RCC 7860 (cell line): ENCODE data around the gene ADAMTS14.

Source experiments
- DNase-seq: peaks from one replicate; pipeline ENCODE4 v3.0.0-alpha.2; 2015; ENCODE audit warnings: low spot score
- FAIRE-seq: peaks from 2 replicates; lab custom pipeline; 2012; peaks lifted over from hg19 to GRCh38; lab: Jason Lieb, UNC

ADAMTS14 gene

DNA sequence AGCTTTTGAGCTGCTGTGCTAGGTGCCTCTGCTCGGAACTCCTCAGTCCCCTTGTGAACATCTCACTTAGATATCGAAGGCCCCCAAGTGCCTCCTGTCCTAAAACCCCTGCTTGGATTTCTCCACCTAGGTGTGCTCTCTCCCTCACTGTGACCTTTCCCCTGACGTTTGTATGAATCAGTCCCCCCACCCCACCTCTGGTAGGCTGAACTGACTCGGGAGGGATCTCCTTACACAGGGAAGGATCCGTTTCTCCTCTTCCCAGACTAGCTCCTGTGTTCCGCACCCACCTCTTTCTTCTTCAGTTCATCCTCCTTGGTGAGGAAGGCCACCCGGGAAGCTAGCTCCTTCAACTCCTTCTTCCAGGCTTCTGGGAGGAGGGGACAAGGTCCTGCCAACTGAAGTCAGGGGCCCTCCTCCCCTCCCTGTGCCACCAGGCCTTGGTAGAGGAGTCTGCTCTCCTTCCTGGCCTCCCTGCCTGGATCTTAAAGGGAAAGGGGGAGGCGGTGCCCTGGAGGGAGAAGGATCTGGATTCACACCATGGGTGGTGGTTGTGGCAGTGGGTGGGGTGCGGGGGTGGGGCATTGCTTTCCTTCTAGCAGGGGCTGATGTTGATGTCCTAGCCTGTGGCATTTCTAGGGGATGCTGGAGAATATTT is 106.1 kb downstream of the ADAMTS14 start:
- DNase-seq (no peak), FAIRE-seq (no peak)

DNA sequence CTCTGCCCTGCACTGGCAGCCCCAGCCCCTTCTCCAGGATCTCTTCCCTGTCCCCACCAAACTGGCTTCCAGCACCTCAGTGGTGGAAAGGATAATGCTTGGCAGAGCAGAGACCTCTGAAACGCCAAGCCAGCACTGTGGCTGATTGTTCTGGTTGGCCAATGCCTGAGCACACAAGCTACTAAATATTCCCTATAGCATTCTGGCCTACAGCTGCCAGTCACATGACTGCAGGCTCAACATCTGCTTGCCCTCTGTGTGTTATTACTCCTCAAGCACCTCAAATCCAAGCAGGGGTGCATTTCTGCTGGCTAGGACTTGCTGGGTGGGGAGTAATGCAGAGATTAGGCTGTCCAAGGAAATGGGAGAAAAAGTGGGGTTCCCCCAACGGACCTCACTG is 106.8 kb downstream of the ADAMTS14 start:
- FAIRE-seq (no peak), DNase-seq (no peak)

DNA sequence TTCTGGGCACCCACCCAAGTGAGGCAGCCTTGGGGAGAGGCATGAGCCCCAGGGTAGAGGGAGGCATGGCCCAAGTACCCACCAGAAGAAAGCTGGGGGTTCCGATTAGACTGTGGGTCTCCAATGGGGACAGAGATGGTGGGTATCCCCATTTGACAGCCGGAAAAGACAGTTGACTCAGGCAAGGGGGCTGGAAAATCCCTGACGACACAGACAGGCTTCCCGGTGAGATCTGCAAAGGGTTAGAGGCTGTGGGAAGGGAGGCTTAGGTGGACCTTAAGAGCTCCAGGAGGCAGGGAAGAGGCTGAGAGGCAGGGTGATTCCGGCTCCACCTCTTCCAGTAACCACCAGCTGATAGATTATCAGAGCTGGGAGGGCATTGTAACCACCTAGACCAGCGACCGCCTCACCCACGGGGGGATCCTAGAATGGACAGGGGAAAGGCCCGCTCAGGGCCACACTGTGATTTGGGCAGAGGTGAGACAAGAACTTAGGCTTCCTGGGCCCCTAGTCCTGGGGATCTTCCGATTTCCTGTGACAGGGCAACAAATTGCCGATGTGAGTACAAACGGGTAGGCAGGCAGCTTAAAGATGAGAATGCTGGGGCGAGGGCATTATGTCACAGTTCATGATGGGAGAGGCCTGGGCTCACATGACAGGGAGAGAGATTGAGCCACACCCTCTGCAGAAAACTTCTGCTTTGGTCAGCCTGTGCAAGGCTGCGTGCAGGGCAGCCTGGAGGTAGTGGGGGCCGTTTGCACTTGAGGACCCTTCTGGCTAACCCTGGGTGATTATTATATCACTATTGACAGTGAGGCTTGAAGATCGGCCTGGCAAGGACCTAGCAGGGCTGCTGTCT is 107.4 kb downstream of the ADAMTS14 start:
- DNase-seq = no peak
- no peak for FAIRE-seq

DNA sequence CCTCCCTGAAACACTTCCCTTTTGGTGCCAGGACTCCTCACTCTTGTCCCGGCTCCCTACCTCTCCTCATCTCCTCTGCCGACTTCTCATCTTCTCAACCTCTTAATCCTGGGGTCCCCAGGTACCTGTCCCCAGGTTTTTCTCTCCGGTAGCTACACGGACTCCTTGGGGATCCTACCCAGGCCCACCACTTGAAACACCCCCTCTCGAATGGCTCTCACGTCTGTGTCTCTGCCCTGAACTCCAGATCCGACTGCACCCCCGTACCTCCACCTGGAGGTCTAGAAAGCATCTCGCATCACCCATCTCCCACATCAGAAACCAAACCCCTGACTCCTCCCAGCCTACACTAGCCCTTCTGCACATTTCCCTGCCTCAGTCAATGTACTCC is 108.1 kb downstream of the ADAMTS14 start:
- no peak for FAIRE-seq

DNA sequence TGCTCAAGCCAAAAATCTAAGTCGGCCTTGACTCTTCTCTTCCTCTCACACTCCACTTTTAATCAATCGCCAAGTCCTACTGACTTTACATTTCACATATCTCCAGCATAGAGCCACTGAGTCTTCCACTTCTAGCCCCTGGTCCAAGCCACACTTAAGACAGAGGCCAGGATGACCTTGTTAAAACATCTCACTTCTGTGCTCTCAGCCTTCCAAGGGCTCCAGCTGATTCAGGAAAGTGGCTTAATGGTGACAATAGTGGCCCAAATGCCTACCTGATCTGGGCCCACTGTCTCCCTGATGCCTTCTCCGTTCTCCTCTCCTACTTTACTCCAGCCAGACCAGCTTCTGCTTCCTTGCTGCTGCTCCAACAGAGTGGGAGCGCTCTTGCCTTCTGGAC is 108.5 kb downstream of the ADAMTS14 start:
- no peak for FAIRE-seq

More for the DNA sequence above, 108.1 kb downstream of the ADAMTS14 start:
- DNase-seq = no peak

DNA sequence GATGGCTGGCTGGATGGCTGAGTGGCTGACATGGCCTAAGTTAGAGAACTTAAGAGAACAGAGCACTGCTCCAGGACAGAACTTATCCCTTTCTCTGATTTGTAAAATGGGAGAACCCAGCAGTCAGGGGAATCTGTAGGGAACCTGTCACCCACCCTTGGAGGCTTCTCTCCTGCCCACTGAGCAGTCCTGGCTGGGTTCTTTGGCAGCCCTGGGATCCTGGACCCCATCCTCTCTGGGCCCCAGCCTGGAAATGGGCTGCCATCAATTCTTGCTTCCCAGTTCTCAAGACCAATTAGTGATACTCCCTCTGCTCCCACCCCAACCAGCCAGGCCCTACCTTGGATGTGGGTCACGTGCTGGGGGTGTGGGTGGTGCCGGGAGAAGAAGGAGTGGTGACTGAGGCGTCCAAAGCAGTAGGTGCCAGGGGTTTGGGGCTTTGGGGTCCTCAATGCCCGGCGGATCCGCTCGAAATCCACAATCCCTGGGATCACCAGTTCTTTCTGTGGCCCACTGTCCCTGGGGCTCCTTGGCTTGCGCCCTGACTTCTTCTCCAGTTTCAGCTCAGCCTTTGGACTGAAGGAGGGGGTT is 109.2 kb downstream of the ADAMTS14 start:
- no peak for DNase-seq
- FAIRE-seq = no peak

More for the DNA sequence above, 108.5 kb downstream of the ADAMTS14 start:
- DNase-seq = no peak

DNA sequence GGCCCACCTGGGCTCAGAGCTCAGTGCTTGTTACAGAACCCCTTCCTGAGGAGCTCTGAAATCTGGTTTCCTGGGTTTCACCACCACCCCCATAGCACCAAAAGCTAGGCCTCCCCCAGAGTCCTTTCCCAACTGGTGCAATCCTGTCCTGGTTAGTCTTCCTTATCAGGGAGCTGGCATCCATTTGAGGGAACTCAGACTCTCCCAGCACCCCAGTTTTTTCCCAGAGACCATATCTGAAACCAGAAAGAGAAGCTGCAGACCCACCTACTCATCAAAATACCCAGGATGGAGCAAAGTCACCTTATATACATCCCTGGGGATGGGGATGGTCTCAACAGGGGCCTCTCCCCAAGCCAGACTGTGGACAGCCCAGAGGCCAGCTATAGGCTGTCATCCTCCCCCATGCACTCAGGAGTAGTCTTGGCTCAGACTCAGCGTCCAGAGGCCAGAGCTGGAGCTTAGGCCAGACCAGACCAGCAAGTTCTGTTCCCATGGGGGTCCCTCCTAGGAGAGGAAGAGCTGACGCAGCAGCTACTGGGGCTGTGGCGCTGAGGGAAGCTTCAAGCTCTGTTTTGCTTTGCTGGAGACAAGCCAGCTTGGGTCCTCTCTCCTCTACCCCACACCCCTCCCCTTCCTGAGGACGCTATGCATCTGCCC is 109.9 kb downstream of the ADAMTS14 start:
- FAIRE-seq = no peak

GRCh38 chr10:70782746-70783680 is 110.7 kb downstream of the ADAMTS14 start:
- FAIRE-seq = no peak
- no peak for DNase-seq

More for the DNA sequence above, 109.9 kb downstream of the ADAMTS14 start:
- DNase-seq = no peak

DNA sequence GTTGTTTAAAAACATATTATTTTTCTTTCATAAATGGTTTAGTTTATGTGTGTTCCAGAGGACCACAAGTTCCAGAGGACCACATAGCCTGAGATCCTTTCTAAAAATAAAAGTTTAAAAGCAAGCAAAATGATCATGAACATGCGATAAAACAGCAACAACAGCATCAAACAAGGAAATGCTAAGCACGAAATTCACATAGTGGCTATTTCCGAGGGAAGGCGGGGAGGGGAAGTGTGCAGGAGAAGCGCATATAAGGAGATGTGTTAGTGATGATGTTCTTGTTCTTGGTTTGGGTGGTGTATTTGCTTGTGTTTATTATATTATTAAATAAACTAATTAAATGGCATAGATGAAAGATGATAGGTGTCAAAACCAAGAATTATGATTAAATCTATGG is 111.7 kb downstream of the ADAMTS14 start:
- no peak for DNase-seq
- no peak for FAIRE-seq

DNA sequence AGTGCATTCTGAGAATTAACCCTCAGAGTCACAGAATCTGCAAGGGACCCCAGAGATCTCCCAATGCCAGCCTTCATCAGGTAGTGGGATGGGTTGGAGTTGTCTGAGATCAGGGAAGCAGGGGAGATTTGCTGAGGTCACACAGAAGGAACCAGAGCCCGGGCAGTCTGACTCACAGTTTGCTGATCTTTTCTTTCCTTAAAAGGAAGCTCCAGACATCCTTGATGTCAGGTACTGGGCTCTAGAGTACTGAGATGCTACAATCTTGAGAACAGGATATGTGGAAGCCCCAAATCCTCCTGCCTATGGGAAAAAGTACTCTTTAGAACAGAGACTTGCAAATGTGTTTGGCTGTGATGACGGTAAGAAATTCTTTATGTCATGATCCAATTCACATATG is 112.2 kb downstream of the ADAMTS14 start:
- peak; percentile 39 for DNase-seq
- no peak for FAIRE-seq

DNA sequence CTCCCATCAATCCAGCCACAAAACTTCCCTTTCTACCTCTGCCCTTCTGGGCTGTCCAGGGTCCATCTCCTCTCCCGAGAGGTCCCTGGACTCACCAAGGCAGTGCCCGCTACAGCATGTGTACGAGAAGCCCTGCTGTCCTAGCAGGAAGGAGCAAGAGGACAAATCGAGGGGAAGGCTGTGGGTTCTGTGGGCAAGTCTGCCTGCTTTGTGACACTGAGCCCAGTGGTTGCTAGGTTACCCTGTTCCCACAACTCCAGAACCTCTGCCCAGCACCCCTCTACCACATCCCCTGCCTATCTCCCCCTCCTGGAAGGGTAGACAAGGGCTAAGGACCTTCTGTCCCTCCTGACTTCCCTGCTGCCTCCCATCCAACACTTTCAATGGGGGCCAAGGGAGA is 112.9 kb downstream of the ADAMTS14 start, which contains the start of gene TBATA:
Gene TBATA (minus strand): TSS at position 188 of the 400 bp plus-strand sequence. CDS start 1,998 bp downstream, outside the sequence.
- FAIRE-seq = no peak

GRCh38 chr10:70786799-70787415 is 114.6 kb downstream of the ADAMTS14 start:
- peak; percentile 19 for DNase-seq
- FAIRE-seq = no peak

More for the DNA sequence above, 112.9 kb downstream of the ADAMTS14 start, which contains the start of gene TBATA:
- DNase-seq = no peak

GRCh38 chr10:70791386-70792039 is 119.2 kb downstream of the ADAMTS14 start:
- DNase-seq = no peak
- no peak for FAIRE-seq

GRCh38 chr10:70795613-70796012 is 123.3 kb downstream of the ADAMTS14 start:
- DNase-seq (no peak), FAIRE-seq (no peak)

GRCh38 chr10:70797840-70798239 is 125.5 kb downstream of the ADAMTS14 start:
- FAIRE-seq (no peak), DNase-seq (no peak)

- no peak for DNase-seq
Measured at GRCh38 chr10:70799124-70799523, 126.8 kb downstream of the ADAMTS14 start.

GRCh38 chr10:70801854-70802253 is 129.5 kb downstream of the ADAMTS14 start:
- no peak for FAIRE-seq

More at GRCh38 chr10:70799124-70799523, 126.8 kb downstream of the ADAMTS14 start:
- no peak for FAIRE-seq

DNA sequence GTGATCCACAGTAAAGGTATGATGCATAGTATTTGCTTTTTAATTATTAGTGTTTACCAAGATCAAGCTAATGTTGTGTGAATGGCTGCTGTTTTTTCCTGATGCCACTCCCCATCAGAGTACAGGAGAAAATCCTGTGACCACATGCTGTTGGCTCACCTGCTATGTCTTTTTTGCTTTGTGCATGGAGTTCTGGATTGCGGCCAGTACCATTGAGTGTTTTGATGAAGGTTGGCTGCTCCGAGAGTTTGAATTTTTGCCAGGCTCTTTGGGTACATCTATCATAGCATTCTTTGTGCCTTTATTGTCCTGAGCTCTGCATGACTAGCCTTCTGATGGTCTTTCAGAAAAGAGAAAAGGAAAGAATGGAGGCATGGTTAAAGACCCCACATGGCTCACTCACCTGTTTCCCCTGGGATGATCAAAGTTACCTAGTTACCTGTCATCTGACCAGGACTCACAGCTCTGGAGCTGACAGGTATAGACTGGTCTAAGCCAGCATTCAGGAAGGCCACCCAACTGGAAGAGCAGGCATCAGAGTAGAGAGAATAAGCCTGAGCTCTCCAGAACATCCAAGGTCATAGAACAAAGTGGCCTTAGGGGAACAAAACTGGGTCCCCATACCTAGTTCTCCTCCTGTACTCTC is 131.6 kb downstream of the ADAMTS14 start:
- no peak for FAIRE-seq

More at GRCh38 chr10:70801854-70802253, 129.5 kb downstream of the ADAMTS14 start:
- DNase-seq = no peak

More for the DNA sequence above, 131.6 kb downstream of the ADAMTS14 start:
- no peak for DNase-seq
